ENCODE measurements around the gene ATP5PO.
A peak's percentile ranks its signal among the peaks of the same experiment; 100 is the strongest.

The ATP5PO gene

DNA sequence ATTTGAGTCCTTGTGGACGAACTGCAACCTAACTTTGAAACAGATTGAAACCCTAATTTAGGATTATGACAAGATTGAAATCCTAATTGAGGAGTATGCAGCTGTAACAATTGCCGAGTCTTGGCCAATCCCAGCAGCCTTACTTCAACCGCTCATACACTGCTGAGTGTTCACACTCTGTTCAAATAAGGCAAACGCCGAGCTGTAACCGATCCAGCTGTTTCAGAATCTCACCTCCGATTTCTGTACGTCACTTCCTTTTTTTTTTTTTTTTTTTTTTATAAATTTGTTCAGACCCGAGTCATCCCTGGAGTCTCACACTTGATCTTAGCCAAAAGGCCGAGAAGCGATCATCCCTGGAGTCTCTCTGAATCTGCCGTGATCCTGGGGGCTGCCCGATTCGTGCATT lies 22.3 kb upstream of the ATP5PO start:
- no peaks in the 10 kb centered on the region for H3K27me3 ChIP-seq (ENCODE audit: insufficient read depth, low read length, poor library complexity)
- H2BK5ac ChIP-seq (ENCODE audit: low read length): no peak overlapping the region
- H4K5ac ChIP-seq (ENCODE audit: low read length): no peak overlapping the region
- no peak overlapping the region for H3K4me2 ChIP-seq (ENCODE audit: low read length)
- no peak overlapping the region for H3K56ac ChIP-seq (ENCODE audit: low read length)
- no peak overlapping the region for H2AK5ac ChIP-seq (ENCODE audit: low read length)
- H3K27ac ChIP-seq (ENCODE audit: low read depth, low read length): no peak overlapping the region
- WGBS (ENCODE audit: extremely low coverage, insufficient coverage, low lambda C conversion rate): no CpG with 5 or more reads among the region's 14 CpGs
- no peaks in the 10 kb centered on the region for H3K79me2 ChIP-seq (ENCODE audit: control insufficient read depth, insufficient read depth, low read length)
- no peaks in the 10 kb centered on the region for H3K4me1 ChIP-seq (ENCODE audit: control insufficient read depth, low read depth, low read length)
- no peaks in the 10 kb centered on the region for H3K79me1 ChIP-seq (ENCODE audit: low read length)
- no peak overlapping the region for H2BK15ac ChIP-seq (replicated peaks; ENCODE audit: low read depth)
- H3K36me3 ChIP-seq (ENCODE audit: control insufficient read depth, insufficient read depth, low read length): no peaks in the 10 kb centered on the region
- no peak overlapping the region for H3K23ac ChIP-seq (ENCODE audit: low read length)
- DNase-seq: no peak
- H2BK120ac ChIP-seq (ENCODE audit: low read depth, low read length): no peak overlapping the region
- H3K4me3 ChIP-seq (ENCODE audit: low read length): no peak overlapping the region
- no peak overlapping the region for H3K4ac ChIP-seq (ENCODE audit: low read depth, low read length)
- H3K18ac ChIP-seq (ENCODE audit: low read length): no peak overlapping the region
- H4K8ac ChIP-seq (ENCODE audit: low read depth, low read length): no peak overlapping the region
- H3K9ac ChIP-seq (ENCODE audit: low read length): no peak overlapping the region

- Histone ChIP-seq H3K4me2 (ENCODE audit: low read length) (no peak overlapping the region), H3K4ac (ENCODE audit: low read depth, low read length) (no peak overlapping the region), H3K56ac (ENCODE audit: low read length) (no peak overlapping the region), H3K27ac (ENCODE audit: low read depth, low read length) (no peak overlapping the region), H3K79me1 (ENCODE audit: low read length) (peaks cover 2% of the 10 kb centered on the region), H2BK15ac (replicated peaks; ENCODE audit: low read depth) (no peak overlapping the region), H3K27me3 (ENCODE audit: insufficient read depth, low read length, poor library complexity) (no peaks in the 10 kb centered on the region), H2AK5ac (ENCODE audit: low read length) (no peak overlapping the region), H3K79me2 (ENCODE audit: control insufficient read depth, insufficient read depth, low read length) (no peaks in the 10 kb centered on the region), H4K5ac (ENCODE audit: low read length) (no peak overlapping the region), H3K23ac (ENCODE audit: low read length) (no peak overlapping the region), H4K8ac (ENCODE audit: low read depth, low read length) (no peak overlapping the region), H2BK5ac (ENCODE audit: low read length) (no peak overlapping the region), H3K4me3 (ENCODE audit: low read length) (no peak overlapping the region), H2BK120ac (ENCODE audit: low read depth, low read length) (no peak overlapping the region), H3K36me3 (ENCODE audit: control insufficient read depth, insufficient read depth, low read length) (no peaks in the 10 kb centered on the region), H3K18ac (ENCODE audit: low read length) (no peak overlapping the region), H3K9ac (ENCODE audit: low read length) (no peak overlapping the region), H3K4me1 (ENCODE audit: control insufficient read depth, low read depth, low read length) (peaks cover under 1% of the 10 kb centered on the region)
- WGBS (ENCODE audit: extremely low coverage, insufficient coverage, low lambda C conversion rate): no CpG with 5 or more reads among the region's 4 CpGs
- no peak for DNase-seq
These were observed 21.5 kb upstream of the ATP5PO start for GRCh38 chr21:33937146-33937545.

- Histone ChIP-seq H3K27me3 (ENCODE audit: insufficient read depth, low read length, poor library complexity) (no peaks in the 10 kb centered on the region), H3K56ac (ENCODE audit: low read length) (no peak overlapping the region), H3K4me2 (ENCODE audit: low read length) (no peak overlapping the region), H3K79me2 (ENCODE audit: control insufficient read depth, insufficient read depth, low read length) (no peaks in the 10 kb centered on the region), H3K23ac (ENCODE audit: low read length) (no peak overlapping the region), H3K9ac (ENCODE audit: low read length) (no peak overlapping the region), H2BK5ac (ENCODE audit: low read length) (no peak overlapping the region), H3K79me1 (ENCODE audit: low read length) (peaks cover 4% of the 10 kb centered on the region), H3K36me3 (ENCODE audit: control insufficient read depth, insufficient read depth, low read length) (no peaks in the 10 kb centered on the region), H2BK15ac (replicated peaks; ENCODE audit: low read depth) (no peak overlapping the region), H3K4ac (ENCODE audit: low read depth, low read length) (no peak overlapping the region), H4K5ac (ENCODE audit: low read length) (no peak overlapping the region), H4K8ac (ENCODE audit: low read depth, low read length) (no peak overlapping the region), H2BK120ac (ENCODE audit: low read depth, low read length) (no peak overlapping the region), H3K4me1 (ENCODE audit: control insufficient read depth, low read depth, low read length) (peaks cover 2% of the 10 kb centered on the region), H3K27ac (ENCODE audit: low read depth, low read length) (no peak overlapping the region), H2AK5ac (ENCODE audit: low read length) (no peak overlapping the region), H3K18ac (ENCODE audit: low read length) (no peak overlapping the region), H3K4me3 (ENCODE audit: low read length) (no peak overlapping the region)
- peak; percentile 32 for DNase-seq
- WGBS (ENCODE audit: extremely low coverage, insufficient coverage, low lambda C conversion rate): no CpG with 5 or more reads among the region's 4 CpGs
These were observed 20.9 kb upstream of the ATP5PO start for GRCh38 chr21:33936301-33937038.

- H4K8ac ChIP-seq (ENCODE audit: low read depth, low read length): no peak overlapping the region
These were observed 17.1 kb upstream of the ATP5PO start for GRCh38 chr21:33932731-33933130.

DNA sequence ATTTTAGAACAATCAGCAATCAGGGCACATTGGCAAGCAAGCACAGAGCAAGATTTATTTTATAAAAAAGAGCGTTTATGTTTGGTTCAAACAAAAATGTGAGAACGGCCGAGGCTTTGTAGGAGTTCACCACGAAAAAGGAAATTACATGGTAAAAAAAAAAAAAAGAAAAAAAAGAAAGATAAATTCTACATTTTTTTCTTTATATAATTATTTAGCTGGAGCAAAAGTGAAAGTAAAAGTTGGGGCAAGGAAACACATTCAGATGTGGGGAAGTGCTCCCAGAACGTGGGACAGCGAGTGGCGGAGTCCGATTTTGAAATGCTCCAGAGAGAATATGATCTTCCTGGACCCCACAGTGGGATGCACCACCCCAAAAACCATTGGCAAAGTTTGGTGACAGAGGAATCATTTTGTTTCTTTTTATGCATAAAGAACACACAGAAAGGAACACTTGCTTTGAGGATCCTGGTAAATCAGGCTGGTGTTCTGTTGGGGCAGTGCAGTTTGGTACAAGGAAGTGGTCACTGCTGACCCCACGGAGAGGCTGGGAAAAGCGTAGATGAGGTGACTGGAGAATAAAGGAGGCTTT lies 16.3 kb upstream of the ATP5PO start:
- no peaks in the 10 kb centered on the region for H3K36me3 ChIP-seq (ENCODE audit: control insufficient read depth, insufficient read depth, low read length)
- H2BK15ac ChIP-seq (replicated peaks; ENCODE audit: low read depth): no peak overlapping the region
- H3K27me3 ChIP-seq (ENCODE audit: insufficient read depth, low read length, poor library complexity): no peaks in the 10 kb centered on the region
- peak overlapping the region; percentile 33 for H3K18ac ChIP-seq (ENCODE audit: low read length)
- no peak overlapping the region for H2BK120ac ChIP-seq (ENCODE audit: low read depth, low read length)
- H2AK5ac ChIP-seq (ENCODE audit: low read length): no peak overlapping the region
- H3K4me1 ChIP-seq (ENCODE audit: control insufficient read depth, low read depth, low read length): peaks cover 2% of the 10 kb centered on the region
- H3K9ac ChIP-seq (ENCODE audit: low read length): peak overlapping the region; percentile 68
- peak overlapping the region; percentile 69 for H2BK5ac ChIP-seq (ENCODE audit: low read length)
- H3K4me3 ChIP-seq (ENCODE audit: low read length): no peak overlapping the region
- peak overlapping the region; percentile 78 for H3K4ac ChIP-seq (ENCODE audit: low read depth, low read length)
- no peaks in the 10 kb centered on the region for H3K79me2 ChIP-seq (ENCODE audit: control insufficient read depth, insufficient read depth, low read length)
- peak overlapping the region; percentile 67 for H3K4me2 ChIP-seq (ENCODE audit: low read length)
- no peak for DNase-seq
- no peak overlapping the region for H3K27ac ChIP-seq (ENCODE audit: low read depth, low read length)
- no peak overlapping the region for H4K8ac ChIP-seq (ENCODE audit: low read depth, low read length)
- H3K79me1 ChIP-seq (ENCODE audit: low read length): peaks cover 4% of the 10 kb centered on the region
- 100% methylated on average over 4 of the region's 10 CpGs for WGBS (ENCODE audit: extremely low coverage, insufficient coverage, low lambda C conversion rate)
- no peak overlapping the region for H3K23ac ChIP-seq (ENCODE audit: low read length)
- H3K56ac ChIP-seq (ENCODE audit: low read length): peak overlapping the region; percentile 81
- peak overlapping the region; percentile 92 for H4K5ac ChIP-seq (ENCODE audit: low read length)

More at GRCh38 chr21:33932731-33933130, 17.1 kb upstream of the ATP5PO start:
- Histone ChIP-seq H3K23ac (ENCODE audit: low read length) (no peak overlapping the region), H3K4me2 (ENCODE audit: low read length) (no peak overlapping the region), H2BK120ac (ENCODE audit: low read depth, low read length) (no peak overlapping the region), H3K36me3 (ENCODE audit: control insufficient read depth, insufficient read depth, low read length) (no peaks in the 10 kb centered on the region), H4K5ac (ENCODE audit: low read length) (no peak overlapping the region), H3K4ac (ENCODE audit: low read depth, low read length) (peak overlapping the region; percentile 31), H2AK5ac (ENCODE audit: low read length) (no peak overlapping the region), H3K79me2 (ENCODE audit: control insufficient read depth, insufficient read depth, low read length) (no peaks in the 10 kb centered on the region), H3K79me1 (ENCODE audit: low read length) (peaks cover 4% of the 10 kb centered on the region), H2BK5ac (ENCODE audit: low read length) (no peak overlapping the region), H3K4me1 (ENCODE audit: control insufficient read depth, low read depth, low read length) (peaks cover 2% of the 10 kb centered on the region), H3K18ac (ENCODE audit: low read length) (no peak overlapping the region), H3K27ac (ENCODE audit: low read depth, low read length) (no peak overlapping the region), H3K27me3 (ENCODE audit: insufficient read depth, low read length, poor library complexity) (no peaks in the 10 kb centered on the region), H3K4me3 (ENCODE audit: low read length) (no peak overlapping the region), H3K9ac (ENCODE audit: low read length) (no peak overlapping the region), H2BK15ac (replicated peaks; ENCODE audit: low read depth) (no peak overlapping the region), H3K56ac (ENCODE audit: low read length) (no peak overlapping the region)
- DNase-seq: no peak
- WGBS (ENCODE audit: extremely low coverage, insufficient coverage, low lambda C conversion rate): no CpG with 5 or more reads among the region's 5 CpGs

Measured in mesendoderm (in vitro differentiated cells).